Loucy (cell line): ENCODE results near the gene CRYZL1.

Experiments used
- H2AFZ ChIP-seq: fragments of 200-600 bp; sonication (generic); 2 replicates; pipeline ENCODE4 v1.6.0; 2016; ENCODE audit warnings: antibody characterized with exemption, mild to moderate bottlenecking, low read length, moderate library complexity
- H3F3A ChIP-seq: fragments of 200-600 bp; 2 replicates; pipeline ENCODE4 v1.6.0; 2016; ENCODE audit warnings: antibody characterized with exemption, low read depth, mild to moderate bottlenecking
- H3K27me3 ChIP-seq: fragments of 200-600 bp; sonication (generic); 2 replicates; pipeline ENCODE4 v1.6.1; 2014; ENCODE audit warnings: low read length, mild to moderate bottlenecking; ENCODE audit not compliant: insufficient read depth, poor library complexity, severe bottlenecking
- H3K36me3 ChIP-seq: fragments of 200-600 bp; sonication (generic); 2 replicates; pipeline ENCODE4 v1.6.1; 2016; ENCODE audit warnings: low read length; ENCODE audit not compliant: insufficient read depth
- H3K4me1 ChIP-seq: fragments of 200-600 bp; sonication (generic); 2 replicates; pipeline ENCODE4 v1.5.1; 2014; ENCODE audit warnings: low read length, mild to moderate bottlenecking; ENCODE audit not compliant: insufficient read depth, poor library complexity, severe bottlenecking
- H3K4me2 ChIP-seq: fragments of 200-600 bp; sonication (generic); 2 replicates; pipeline ENCODE4 v1.6.0; 2014; ENCODE audit warnings: antibody characterized with exemption, low read length, low read depth, mild to moderate bottlenecking; ENCODE audit not compliant: poor library complexity, severe bottlenecking
- H3K4me3 ChIP-seq: fragments of 200-600 bp; sonication (generic); 2 replicates; pipeline ENCODE4 v1.5.1; 2014; ENCODE audit warnings: low read length, mild to moderate bottlenecking, mixed read lengths; ENCODE audit not compliant: poor library complexity, severe bottlenecking
- H3K79me2 ChIP-seq: fragments of 200-600 bp; sonication (generic); 2 replicates; pipeline ENCODE4 v1.6.1; 2014; ENCODE audit warnings: low read length; ENCODE audit not compliant: insufficient read depth
- H3K9ac ChIP-seq: fragments of 200-600 bp; sonication (generic); 2 replicates; pipeline ENCODE4 v1.6.0; 2014; ENCODE audit warnings: mild to moderate bottlenecking, low read depth, low read length, moderate library complexity; ENCODE audit not compliant: poor library complexity, severe bottlenecking
- H3K9me2 ChIP-seq: fragments of 200-600 bp; sonication (generic); replicated peaks from 2 replicates; pipeline ENCODE4 v1.6.1; 2016; ENCODE audit warnings: low read depth, low read length, mixed read lengths
- H3K9me3 ChIP-seq: fragments of 200-600 bp; sonication (generic); 2 replicates; pipeline ENCODE4 v1.6.1; 2014; ENCODE audit warnings: mild to moderate bottlenecking, antibody characterized with exemption, low read length, low read depth; ENCODE audit not compliant: insufficient read depth
- H4K20me1 ChIP-seq: fragments of 200-600 bp; sonication (generic); 2 replicates; pipeline ENCODE4 v1.6.0; 2014; ENCODE audit warnings: antibody characterized with exemption, low read length, mild to moderate bottlenecking; ENCODE audit not compliant: insufficient read depth, poor library complexity, severe bottlenecking
- CTCF ChIP-seq: fragments of 200-600 bp; sonication (generic); conservative IDR thresholded peaks from 2 replicates; pipeline ENCODE4 v1.5.1; 2014; ENCODE audit warnings: mild to moderate bottlenecking, antibody characterized with exemption, low read length
- EZH2phosphoT487 ChIP-seq: fragments of 200-600 bp; IDR thresholded peaks from 2 replicates; pipeline ENCODE4 v1.6.1; 2018; ENCODE audit warnings: antibody characterized with exemption, mild to moderate bottlenecking, moderate library complexity, borderline replicate concordance

The CRYZL1 gene

GRCh38 chr21:33687634-33688033 lies 46.1 kb upstream of the CRYZL1 start:
- Histone ChIP-seq H4K20me1 (no peaks in the 10 kb centered on the region), H3K36me3 (no peaks in the 10 kb centered on the region), H3K9me2 (no peaks in the 10 kb centered on the region), H3K27me3 (no peaks in the 10 kb centered on the region), H3K9me3 (no peaks in the 10 kb centered on the region), H3K4me2 (no peak overlapping the region), H3K9ac (no peak overlapping the region), H3F3A (no peaks in the 10 kb centered on the region), H3K4me3 (no peak overlapping the region), H3K79me2 (no peaks in the 10 kb centered on the region), H2AFZ (no peak overlapping the region), H3K4me1 (peaks cover 22% of the 10 kb centered on the region)
- TF ChIP-seq EZH2phosphoT487 (no peak), CTCF (no peak)

GRCh38 chr21:33686386-33686785 lies 44.8 kb upstream of the CRYZL1 start:
- Histone ChIP-seq H2AFZ (no peak overlapping the region), H3K4me3 (no peak overlapping the region), H3K27me3 (no peaks in the 10 kb centered on the region), H3F3A (no peaks in the 10 kb centered on the region), H3K4me1 (peaks cover 22% of the 10 kb centered on the region), H3K9me3 (no peaks in the 10 kb centered on the region), H3K4me2 (no peak overlapping the region), H4K20me1 (no peaks in the 10 kb centered on the region), H3K79me2 (no peaks in the 10 kb centered on the region), H3K9ac (no peak overlapping the region), H3K36me3 (no peaks in the 10 kb centered on the region), H3K9me2 (no peaks in the 10 kb centered on the region)
- no peak for TF ChIP-seq CTCF
- TF ChIP-seq EZH2phosphoT487 = no peak

GRCh38 chr21:33685613-33686197 lies 44.2 kb upstream of the CRYZL1 start:
- Histone ChIP-seq H3K27me3 (no peaks in the 10 kb centered on the region), H3K9me2 (no peaks in the 10 kb centered on the region), H4K20me1 (no peaks in the 10 kb centered on the region), H3K36me3 (no peaks in the 10 kb centered on the region), H3K79me2 (no peaks in the 10 kb centered on the region), H3K9me3 (no peaks in the 10 kb centered on the region), H3K4me2 (no peak overlapping the region), H3F3A (no peaks in the 10 kb centered on the region), H3K4me1 (peaks cover 22% of the 10 kb centered on the region), H3K4me3 (no peak overlapping the region), H2AFZ (no peak overlapping the region), H3K9ac (no peak overlapping the region)
- TF ChIP-seq CTCF (no peak), EZH2phosphoT487 (no peak)
